ENCODE data around the gene TRIM67. TPM values are rescaled to one million over a fixed set of nuclear protein-coding genes. Genes with fewer than 3 reads are reported as not detected.
"Not testable (repeated sequence)": the region's sequence is repeated elsewhere in the genome, so short reads cannot be mapped to it uniquely, and the experiment has no call there.

Gene TRIM67
- total RNA-seq, 1 experiment from 2014 or later, result 0.07 TPM

- DNase-seq (ENCODE audit: extremely low read depth, low read depth), result no peak
Observed at GRCh38 chr1:231157311-231157710, 4.5 kb upstream of the TRIM67 start.

GRCh38 chr1:231158141-231158540 is 3.7 kb upstream of the TRIM67 start:
- not testable (repeated sequence) for DNase-seq (ENCODE audit: extremely low read depth, low read depth)

- no peak for DNase-seq (ENCODE audit: extremely low read depth, low read depth)
Observed at GRCh38 chr1:231159202-231159962, 2.5 kb upstream of the TRIM67 start.

- DNase-seq (ENCODE audit: extremely low read depth, low read depth), result no peak
Observed at GRCh38 chr1:231159963-231160761, 1.7 kb upstream of the TRIM67 start.

- no peak for DNase-seq (ENCODE audit: extremely low read depth, low read depth)
Observed at GRCh38 chr1:231160895-231161666, 777 bp upstream of the TRIM67 start.

- DNase-seq (ENCODE audit: extremely low read depth, low read depth), result no peak
Observed at GRCh38 chr1:231162297-231162969, 575 bp downstream of the TRIM67 start.

GRCh38 chr1:231162970-231163829 is 1.3 kb downstream of the TRIM67 start:
- DNase-seq (ENCODE audit: extremely low read depth, low read depth), result no peak

- DNase-seq (ENCODE audit: extremely low read depth, low read depth), result no peak
Observed at GRCh38 chr1:231163830-231164427, 2.1 kb downstream of the TRIM67 start.

- no peak for DNase-seq (ENCODE audit: extremely low read depth, low read depth)
Observed at GRCh38 chr1:231165371-231165770, 3.5 kb downstream of the TRIM67 start.

GRCh38 chr1:231166398-231166797 is 4.5 kb downstream of the TRIM67 start:
- DNase-seq (ENCODE audit: extremely low read depth, low read depth), result no peak

- no peak for DNase-seq (ENCODE audit: extremely low read depth, low read depth)
Observed at GRCh38 chr1:231170875-231171274, 9.0 kb downstream of the TRIM67 start.

- no peak for DNase-seq (ENCODE audit: extremely low read depth, low read depth)
Observed at GRCh38 chr1:231171623-231172197, 9.9 kb downstream of the TRIM67 start.

- no peak for DNase-seq (ENCODE audit: extremely low read depth, low read depth)
Observed at GRCh38 chr1:231172411-231172810, 10.6 kb downstream of the TRIM67 start.

- DNase-seq (ENCODE audit: extremely low read depth, low read depth), result no peak
Observed at GRCh38 chr1:231176421-231176820, 14.6 kb downstream of the TRIM67 start.

GRCh38 chr1:231177226-231177625 is 15.4 kb downstream of the TRIM67 start:
- DNase-seq (ENCODE audit: extremely low read depth, low read depth), result no peak

- no peak for DNase-seq (ENCODE audit: extremely low read depth, low read depth)
Observed at GRCh38 chr1:231177936-231178335, 16.1 kb downstream of the TRIM67 start.

- no peak for DNase-seq (ENCODE audit: extremely low read depth, low read depth)
Observed at GRCh38 chr1:231178970-231179369, 17.1 kb downstream of the TRIM67 start.

GRCh38 chr1:231180034-231180433 is 18.2 kb downstream of the TRIM67 start:
- no peak for DNase-seq (ENCODE audit: extremely low read depth, low read depth)

GRCh38 chr1:231181271-231181670 is 19.4 kb downstream of the TRIM67 start:
- DNase-seq (ENCODE audit: extremely low read depth, low read depth), result no peak

Measured in NCI-H460 (cell line).